ENCODE results near the gene TMEM151B. TPM values are rescaled to one million over a fixed set of nuclear protein-coding genes. Genes with fewer than 3 reads are reported as not detected.

The TMEM151B gene
- total and polyA plus RNA-seq, 2 of the 13 experiments (the other 11 are each of a cell fraction or from before 2014, with no cell fraction given), result not detected

GRCh38 chr6:44265007-44265721 lies 5.1 kb upstream of the TMEM151B start, which contains the start of gene NFKBIE (continued):
- no peak for TF ChIP-seq MLXIP (CRISPR knock-in tag; IDR thresholded peaks at IDR 0.05; ENCODE audit: borderline replicate concordance)
- TF ChIP-seq ZNF773 (CRISPR knock-in tag; IDR thresholded peaks at IDR 0.05; ENCODE audit: borderline replicate concordance), result no peak; the same call in 1 of the 2 replicates
- TF ChIP-seq DZIP1 (CRISPR knock-in tag; IDR thresholded peaks at IDR 0.05), result no peak
- TF ChIP-seq TAF15 (IDR thresholded peaks at IDR 0.05; ENCODE audit: low read depth, low read length, poor library complexity, severe bottlenecking), result no peak
- no peak for TF ChIP-seq CREB1 (IDR thresholded peaks at IDR 0.05)
- no peak for TF ChIP-seq CREB1 (CRISPR knock-in tag; IDR thresholded peaks at IDR 0.05)
- TF ChIP-seq ZNF207 (IDR thresholded peaks at IDR 0.05; ENCODE audit: borderline replicate concordance), result no peak
- peak; percentile 94 for TF ChIP-seq CTCF (CRISPR knock-in tag; IDR thresholded peaks at IDR 0.05)
- TF ChIP-seq ASH2L (IDR thresholded peaks at IDR 0.05; ENCODE audit: insufficient read length, low read depth, low read length), result peak; percentile 62
- no peak for TF ChIP-seq ZNF761 (CRISPR knock-in tag; conservative IDR thresholded peaks at IDR 0.05)
- TF ChIP-seq SCMH1 (CRISPR knock-in tag; IDR thresholded peaks at IDR 0.05; ENCODE audit: borderline replicate concordance), result no peak
- TF ChIP-seq RORA (CRISPR knock-in tag; IDR thresholded peaks at IDR 0.05), result no peak
- TF ChIP-seq ATM (IDR thresholded peaks at IDR 0.05; ENCODE audit: borderline replicate concordance), result no peak
- no peak for TF ChIP-seq ZNF44 (CRISPR knock-in tag; IDR thresholded peaks at IDR 0.05)

Data from HepG2 (cell line).